Panc1 (cell line): ENCODE results near the gene SMIM33. TPM values are rescaled to one million over a fixed set of nuclear protein-coding genes. Genes with fewer than 3 reads are reported as not detected.

Experiments used
- ATAC-seq: fragments of 200-7000 bp; cut with Tn5 transposase; 2 replicates; pipeline ENCODE4 v1.9.1; 2020; ENCODE audit warnings: mild to moderate bottlenecking, moderate library complexity
- BruUV-seq: library from RNA; stranded (reverse); fragments of 400-500 nt; replicated peaks from 2 replicates; lab custom pipeline; 2021; lab: Mats Ljungman, UMichigan
- CTCF ChIA-PET: fragments of 300-600 bp; sonication (Branson Sonifier 250); formaldehyde crosslinking; loops from one replicate; lab custom pipeline; 2022; ENCODE audit warnings: antibody characterized with exemption; lab: Charles Lee
- POLR2A ChIA-PET: fragments of 300-600 bp; sonication (Branson Sonifier 250); formaldehyde crosslinking; loops from one replicate; lab custom pipeline; 2022; ENCODE audit warnings: antibody characterized with exemption; lab: Charles Lee
- DNase-seq: peaks from one replicate; pipeline ENCODE4 v3.0.0-alpha.2; 2010; ENCODE audit warnings: low read depth, low spot score
- H3K27ac ChIP-seq: 2 replicates; pipeline ENCODE4 v1.5.1; 2011; ENCODE audit warnings: mild to moderate bottlenecking, low read length, inconsistent platforms
- H3K27me3 ChIP-seq: fragments of 200-500 bp; sonication (Bioruptor generic); 2 replicates; pipeline ENCODE4 v1.6.0; 2014; ENCODE audit warnings: low read length, inconsistent platforms; ENCODE audit not compliant: control insufficient read depth, insufficient read depth
- H3K36me3 ChIP-seq: fragments of 200-500 bp; sonication (Bioruptor generic); 2 replicates; pipeline ENCODE4 v1.5.1; 2014; ENCODE audit warnings: inconsistent platforms, mild to moderate bottlenecking, low read length, moderate library complexity; ENCODE audit not compliant: control insufficient read depth, insufficient read depth
- H3K4me1 ChIP-seq: 2 replicates; pipeline ENCODE4 v1.5.1; 2011; ENCODE audit warnings: inconsistent platforms, mild to moderate bottlenecking, low read length, moderate library complexity; ENCODE audit not compliant: control insufficient read depth, insufficient read depth
- H3K4me3 ChIP-seq, 2 experiments: 2 replicates each; pipeline ENCODE4 v1.5.1; 2011 to 2012; ENCODE audit warnings: low read depth in 2 of 2, low read length in 2 of 2, mild to moderate bottlenecking in 2 of 2, inconsistent platforms in 1 of 2, moderate library complexity in 1 of 2
- H3K9me3 ChIP-seq: fragments of 200-500 bp; sonication (Bioruptor generic); 2 replicates; pipeline ENCODE4 v1.5.1; 2014; ENCODE audit warnings: low read depth, mild to moderate bottlenecking, inconsistent platforms, low read length, moderate library complexity; ENCODE audit not compliant: control insufficient read depth, insufficient read depth
- CTCF ChIP-seq: fragments of 450-650 bp; IDR thresholded peaks from 2 replicates; pipeline ENCODE4 v1.5.1; 2017; ENCODE audit warnings: mild to moderate bottlenecking
- POLR2AphosphoS5 ChIP-seq: IDR thresholded peaks from 2 replicates; pipeline ENCODE4 v1.6.1; 2012; ENCODE audit warnings: mild to moderate bottlenecking, low read depth, low read length, moderate library complexity
- SIN3A ChIP-seq: IDR thresholded peaks from 2 replicates; pipeline ENCODE4 v1.6.1; 2012; ENCODE audit warnings: low read depth, mild to moderate bottlenecking, low read length, moderate library complexity, borderline replicate concordance; ENCODE audit not compliant: insufficient read depth
- TCF7L2 ChIP-seq: IDR thresholded peaks from 2 replicates; pipeline ENCODE4 v1.6.1; 2011; ENCODE audit warnings: mild to moderate bottlenecking, low read depth, low read length, inconsistent platforms
- in situ Hi-C: cut with HindIII; loops from 2 replicates; pipeline ENCODE4 v1.10.0; 2016; ENCODE audit warnings: low sequenced_read_pairs, low pct_unique_long_range_greater_than_20kb
- intact Hi-C: fragments of 100-400 bp; cut with micrococcal nuclease; formaldehyde crosslinking; loops from one replicate; pipeline ENCODE4 v1.10.0; 2022; ENCODE audit not compliant: unreplicated experiment
- total RNA-seq: library from RNA; stranded (reverse); gene quantifications from one replicate; pipeline ENCODE4 v1.2.1, GENCODE V29; 2021; ENCODE audit not compliant: unreplicated experiment
- TF ChIP-seq, protein P1 (sequence below), 2 experiments: IDR thresholded peaks; 2 replicates each; pipeline ENCODE4 v1.6.1; 2011 to 2012; ENCODE audit warnings: low read depth in 2 of 2, control low read depth in 1 of 2, low read length in 1 of 2, mild to moderate bottlenecking in 1 of 2, moderate library complexity in 1 of 2; ENCODE audit not compliant: insufficient read depth in 1 of 2

Gene SMIM33
- total RNA-seq, 1 experiment from 2014 or later, result not detected

GRCh38 chr5:139517683-139518564, 47.1 kb downstream of the SMIM33 start:
- intact Hi-C loops (no loop called here), in situ Hi-C loops (loop anchor here (25.0 kb wide), 1 partner anchor 106 kb away; the partner anchor contains the start of gene SPATA24)
- CTCF ChIA-PET, result no interaction called here
- Histone ChIP-seq H3K27ac (peak overlapping the region; percentile 89), H3K9me3 (no peaks in the 10 kb centered on the region), H3K27me3 (no peaks in the 10 kb centered on the region), H3K36me3 (no peaks in the 10 kb centered on the region), H3K4me1 (peaks cover 10% of the 10 kb centered on the region), H3K4me3 (peak overlapping the region; percentile 54 to 58)
- BruUV-seq, result TSS peak; percentile 94
- ATAC-seq, result peak; percentile 93
- TF ChIP-seq CTCF (peak; percentile 99), POLR2AphosphoS5 (peak; percentile 96), SIN3A (peak; percentile 75; the same call in 1 of the 2 replicates), TCF7L2 (no peak)
- TF ChIP-seq, protein P1, sequence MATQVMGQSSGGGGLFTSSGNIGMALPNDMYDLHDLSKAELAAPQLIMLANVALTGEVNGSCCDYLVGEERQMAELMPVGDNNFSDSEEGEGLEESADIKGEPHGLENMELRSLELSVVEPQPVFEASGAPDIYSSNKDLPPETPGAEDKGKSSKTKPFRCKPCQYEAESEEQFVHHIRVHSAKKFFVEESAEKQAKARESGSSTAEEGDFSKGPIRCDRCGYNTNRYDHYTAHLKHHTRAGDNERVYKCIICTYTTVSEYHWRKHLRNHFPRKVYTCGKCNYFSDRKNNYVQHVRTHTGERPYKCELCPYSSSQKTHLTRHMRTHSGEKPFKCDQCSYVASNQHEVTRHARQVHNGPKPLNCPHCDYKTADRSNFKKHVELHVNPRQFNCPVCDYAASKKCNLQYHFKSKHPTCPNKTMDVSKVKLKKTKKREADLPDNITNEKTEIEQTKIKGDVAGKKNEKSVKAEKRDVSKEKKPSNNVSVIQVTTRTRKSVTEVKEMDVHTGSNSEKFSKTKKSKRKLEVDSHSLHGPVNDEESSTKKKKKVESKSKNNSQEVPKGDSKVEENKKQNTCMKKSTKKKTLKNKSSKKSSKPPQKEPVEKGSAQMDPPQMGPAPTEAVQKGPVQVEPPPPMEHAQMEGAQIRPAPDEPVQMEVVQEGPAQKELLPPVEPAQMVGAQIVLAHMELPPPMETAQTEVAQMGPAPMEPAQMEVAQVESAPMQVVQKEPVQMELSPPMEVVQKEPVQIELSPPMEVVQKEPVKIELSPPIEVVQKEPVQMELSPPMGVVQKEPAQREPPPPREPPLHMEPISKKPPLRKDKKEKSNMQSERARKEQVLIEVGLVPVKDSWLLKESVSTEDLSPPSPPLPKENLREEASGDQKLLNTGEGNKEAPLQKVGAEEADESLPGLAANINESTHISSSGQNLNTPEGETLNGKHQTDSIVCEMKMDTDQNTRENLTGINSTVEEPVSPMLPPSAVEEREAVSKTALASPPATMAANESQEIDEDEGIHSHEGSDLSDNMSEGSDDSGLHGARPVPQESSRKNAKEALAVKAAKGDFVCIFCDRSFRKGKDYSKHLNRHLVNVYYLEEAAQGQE (IDR thresholded peaks at IDR 0.05; ENCODE audit: insufficient read depth in 1 of 2, low read depth in 2 of 2, low read length in 1 of 2), result peak in 1 of 2 experiments; percentile 62; a peak in 1 of 4 replicates
- peak; percentile 52 for DNase-seq
- POLR2A ChIA-PET, result interaction anchor here (0.6 kb wide), 1 partner anchor 96 kb away, joined by 6 read pairs; no protein-coding TSS in a partner anchor

Other genes with a start within 250 kb of the SMIM33 start
- 194 TPM for gene MATR3, start 177.3 kb upstream of the SMIM33 start, total RNA-seq
- 79.4 TPM for gene PAIP2, start 129.2 kb upstream of the SMIM33 start, total RNA-seq
- not detected for gene SLC23A1, start 87.7 kb upstream of the SMIM33 start, total RNA-seq
- gene MZB1, start 81.1 kb upstream of the SMIM33 start, total RNA-seq, result 0.49 TPM
- gene PROB1, start 75.9 kb upstream of the SMIM33 start, total RNA-seq, result 2.3 TPM
- 5.5 TPM for gene SPATA24, start 66.9 kb upstream of the SMIM33 start, total RNA-seq
- gene DNAJC18, start 31.5 kb upstream of the SMIM33 start, total RNA-seq, result 8.8 TPM
- not detected for gene ECSCR, start 8.3 kb upstream of the SMIM33 start, total RNA-seq
- gene STING1, start 11.8 kb downstream of the SMIM33 start, total RNA-seq, result 22.8 TPM
- 222 TPM for gene UBE2D2, start 90.3 kb downstream of the SMIM33 start, total RNA-seq
- gene CXXC5, start 177.3 kb downstream of the SMIM33 start, total RNA-seq, result 85.0 TPM